Liver (tissue), 9 donors: ENCODE measurements around the gene PHLDB3. TPM values are rescaled to one million over a fixed set of nuclear protein-coding genes. Genes with fewer than 3 reads are reported as not detected.

Experiments
- DNase-seq: peaks from one replicate; pipeline ENCODE4 v3.0.0-alpha.2; 2017; ENCODE audit warnings: low spot score
- H3K27ac ChIP-seq, 2 donors: one replicate each; pipeline ENCODE4 v1.7.0; 2013; ENCODE audit warnings: inconsistent platforms in 2 of 2, low read length in 2 of 2, control low read depth in 1 of 2, low read depth in 1 of 2, mild to moderate bottlenecking in 1 of 2
- H3K27me3 ChIP-seq, 4 donors: one replicate each; pipeline versions ENCODE4 v1.6.1 to v1.7.0; 2013; ENCODE audit warnings: low read length in 3 of 4, inconsistent platforms in 1 of 4, mild to moderate bottlenecking in 1 of 4, moderate library complexity in 1 of 4; ENCODE audit not compliant: control insufficient read depth in 4 of 4, insufficient read depth in 4 of 4
- H3K36me3 ChIP-seq, 4 donors: one replicate each; pipeline versions ENCODE4 v1.6.1 to v1.7.0; 2013; ENCODE audit warnings: low read length in 3 of 4, mild to moderate bottlenecking in 3 of 4, low read depth in 1 of 4, moderate library complexity in 1 of 4; ENCODE audit not compliant: control insufficient read depth in 4 of 4, insufficient read depth in 3 of 4
- H3K4me1 ChIP-seq, 4 donors: one replicate each; pipeline versions ENCODE4 v1.6.1 to v1.7.0; 2013; ENCODE audit warnings: low read length in 3 of 4, mild to moderate bottlenecking in 3 of 4, moderate library complexity in 1 of 4; ENCODE audit not compliant: control insufficient read depth in 4 of 4, insufficient read depth in 4 of 4
- H3K4me3 ChIP-seq, 3 donors: one replicate each; pipeline versions ENCODE4 v1.6.1 to v1.7.0; 2013; ENCODE audit warnings: low read length in 3 of 3, control low read depth in 1 of 3, low read depth in 1 of 3, mild to moderate bottlenecking in 1 of 3
- H3K9ac ChIP-seq, 2 donors: one replicate each; pipeline ENCODE4 v1.7.0; 2013; ENCODE audit warnings: low read length in 2 of 2, mild to moderate bottlenecking in 2 of 2, moderate library complexity in 2 of 2, control low read depth in 1 of 2, low read depth in 1 of 2
- H3K9me3 ChIP-seq, 4 donors: one replicate each; pipeline versions ENCODE4 v1.6.1 to v1.7.0; 2013; ENCODE audit warnings: low read length in 3 of 4; ENCODE audit not compliant: control insufficient read depth in 4 of 4
- EGR1 ChIP-seq, 2 donors: IDR thresholded peaks; 2 replicates each; pipeline ENCODE4 v1.6.1; 2016 to 2018; ENCODE audit warnings: antibody characterized with exemption in 2 of 2, low read depth in 2 of 2
- FOXA2 ChIP-seq: IDR thresholded peaks from 2 replicates; pipeline ENCODE4 v1.6.1; 2016; ENCODE audit warnings: antibody characterized with exemption
- HNF4A ChIP-seq, 2 donors: conservative IDR thresholded peaks; 2 replicates each; pipeline ENCODE4 v1.6.1; 2016; ENCODE audit warnings: antibody characterized with exemption in 2 of 2, mild to moderate bottlenecking in 2 of 2
- NR2F2 ChIP-seq: IDR thresholded peaks from 2 replicates; pipeline ENCODE4 v1.6.1; 2016; ENCODE audit warnings: antibody characterized with exemption
- RAD21 ChIP-seq, 2 donors: IDR thresholded peaks; 2 replicates each; pipeline ENCODE4 v1.6.1; 2016; ENCODE audit warnings: antibody characterized with exemption in 2 of 2, mild to moderate bottlenecking in 2 of 2
- SP1 ChIP-seq: IDR thresholded peaks from 2 replicates; pipeline ENCODE4 v1.6.1; 2018; ENCODE audit warnings: antibody characterized with exemption, mild to moderate bottlenecking
- WGBS: extraction: QIAGEN DNeasy Blood & Tissue Kit; methylation state at CpG from one replicate; pipeline ENCODE4 v1.1.7; 2013; 5-methylcytosine and 5-hydroxymethylcytosine counted together
- polyA plus RNA-seq, 2 donors: library from polyadenylated mRNA; stranded (reverse) in 1 of 2; unstranded in 1 of 2; fragments of 200-250 nt in 1 of 2; fragments of >200 nt in 1 of 2; fragmentation: Nextera tagmentation in 1 of 2; extraction: Ambion mirVana in 1 of 2; gene quantifications; one replicate each; pipeline versions ENCODE4 v1.2.1 to v1.2.3, GENCODE V29; 2013 to 2015
- total RNA-seq, 2 donors: library from RNA; depleted of rRNA; stranded (reverse); fragments of >200 nt; gene quantifications; one replicate each; pipeline ENCODE4 v1.2.3, GENCODE V29; 2014
- TF ChIP-seq, protein P1 (sequence below): fragments of 150-350 bp; IDR thresholded peaks from 2 replicates; pipeline ENCODE4 v1.5.1; 2017; ENCODE audit warnings: improper control_type of control experiment, low read depth, low read length; ENCODE audit not compliant: missing input control
- TF ChIP-seq, protein P2 (sequence below): IDR thresholded peaks from 2 replicates; pipeline ENCODE4 v1.6.1; 2016; ENCODE audit warnings: antibody characterized with exemption, mild to moderate bottlenecking
- donor health status: healthy.
- donor health status: healthy.
- donor health status: healthy.
- donor health status: healthy.
- donor health status: healthy.

The PHLDB3 gene
- total and polyA plus RNA-seq, 4 donors = 10.6 to 18.2 (median 11.7) TPM

DNA sequence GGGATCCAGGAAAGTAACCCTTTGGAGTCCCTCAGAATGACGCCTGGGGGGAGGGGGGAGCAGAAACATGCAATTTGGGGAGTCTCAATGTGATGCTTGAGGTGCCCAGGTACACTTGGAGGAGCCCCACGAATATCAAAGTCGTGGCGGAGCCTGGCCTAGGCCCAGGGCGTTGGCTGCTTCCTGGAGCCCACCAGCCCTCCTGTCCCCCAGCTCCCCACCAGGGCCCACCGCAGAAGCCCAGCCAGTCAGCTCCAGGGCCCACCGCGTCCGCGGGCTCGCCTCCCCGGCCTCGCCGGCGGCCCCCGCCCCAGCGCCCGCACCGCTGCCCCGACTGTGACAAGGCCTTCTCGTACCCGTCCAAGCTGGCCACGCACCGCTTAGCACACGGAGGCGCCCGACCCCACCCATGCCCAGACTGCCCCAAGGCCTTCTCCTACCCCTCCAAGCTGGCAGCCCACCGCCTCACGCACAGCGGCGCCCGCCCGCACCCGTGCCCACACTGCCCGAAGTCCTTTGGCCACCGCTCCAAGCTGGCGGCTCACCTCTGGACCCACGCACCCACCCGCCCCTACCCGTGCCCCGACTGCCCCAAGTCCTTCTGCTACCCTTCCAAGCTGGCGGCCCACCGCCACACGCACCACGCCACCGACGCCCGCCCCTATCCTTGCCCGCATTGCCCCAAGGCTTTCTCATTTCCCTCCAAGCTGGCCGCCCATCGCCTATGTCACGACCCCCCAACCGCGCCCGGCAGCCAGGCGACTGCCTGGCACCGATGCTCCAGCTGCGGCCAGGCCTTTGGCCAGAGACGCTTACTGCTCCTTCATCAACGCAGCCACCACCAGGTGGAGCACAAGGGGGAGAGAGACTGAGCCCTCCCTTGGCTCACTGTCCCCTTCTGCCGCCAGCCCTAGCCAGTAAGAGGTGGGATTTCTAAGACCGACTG, 30.5 kb upstream of the PHLDB3 start:
- Histone ChIP-seq H3K9ac (no peak overlapping the region), H3K27me3 (no peaks in the 10 kb centered on the region), H3K9me3 (no peaks in the 10 kb centered on the region), H3K4me1 (peaks cover 1 to 22% (median 15%) of the 10 kb centered on the region in 4 donors), H3K36me3 (peaks cover 0 to 5% (median 4%) of the 10 kb centered on the region in 4 donors), H3K4me3 (no peak overlapping the region), H3K27ac (peak overlapping the region; percentile 7 to 98)
- DNase-seq = peak; percentile 64
- WGBS = 67% methylated on average over 62 of the region's 62 CpGs
- TF ChIP-seq RAD21 (IDR thresholded peaks at IDR 0.05) (peak; percentile 44 to 77), EGR1 (IDR thresholded peaks at IDR 0.05; ENCODE audit: low read depth in 2 of 2) (no peak), SP1 (no peak), FOXA2 (no peak), NR2F2 (no peak)
- TF ChIP-seq, protein P1, sequence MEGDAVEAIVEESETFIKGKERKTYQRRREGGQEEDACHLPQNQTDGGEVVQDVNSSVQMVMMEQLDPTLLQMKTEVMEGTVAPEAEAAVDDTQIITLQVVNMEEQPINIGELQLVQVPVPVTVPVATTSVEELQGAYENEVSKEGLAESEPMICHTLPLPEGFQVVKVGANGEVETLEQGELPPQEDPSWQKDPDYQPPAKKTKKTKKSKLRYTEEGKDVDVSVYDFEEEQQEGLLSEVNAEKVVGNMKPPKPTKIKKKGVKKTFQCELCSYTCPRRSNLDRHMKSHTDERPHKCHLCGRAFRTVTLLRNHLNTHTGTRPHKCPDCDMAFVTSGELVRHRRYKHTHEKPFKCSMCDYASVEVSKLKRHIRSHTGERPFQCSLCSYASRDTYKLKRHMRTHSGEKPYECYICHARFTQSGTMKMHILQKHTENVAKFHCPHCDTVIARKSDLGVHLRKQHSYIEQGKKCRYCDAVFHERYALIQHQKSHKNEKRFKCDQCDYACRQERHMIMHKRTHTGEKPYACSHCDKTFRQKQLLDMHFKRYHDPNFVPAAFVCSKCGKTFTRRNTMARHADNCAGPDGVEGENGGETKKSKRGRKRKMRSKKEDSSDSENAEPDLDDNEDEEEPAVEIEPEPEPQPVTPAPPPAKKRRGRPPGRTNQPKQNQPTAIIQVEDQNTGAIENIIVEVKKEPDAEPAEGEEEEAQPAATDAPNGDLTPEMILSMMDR = peak; percentile 47
- TF ChIP-seq, protein P2, sequence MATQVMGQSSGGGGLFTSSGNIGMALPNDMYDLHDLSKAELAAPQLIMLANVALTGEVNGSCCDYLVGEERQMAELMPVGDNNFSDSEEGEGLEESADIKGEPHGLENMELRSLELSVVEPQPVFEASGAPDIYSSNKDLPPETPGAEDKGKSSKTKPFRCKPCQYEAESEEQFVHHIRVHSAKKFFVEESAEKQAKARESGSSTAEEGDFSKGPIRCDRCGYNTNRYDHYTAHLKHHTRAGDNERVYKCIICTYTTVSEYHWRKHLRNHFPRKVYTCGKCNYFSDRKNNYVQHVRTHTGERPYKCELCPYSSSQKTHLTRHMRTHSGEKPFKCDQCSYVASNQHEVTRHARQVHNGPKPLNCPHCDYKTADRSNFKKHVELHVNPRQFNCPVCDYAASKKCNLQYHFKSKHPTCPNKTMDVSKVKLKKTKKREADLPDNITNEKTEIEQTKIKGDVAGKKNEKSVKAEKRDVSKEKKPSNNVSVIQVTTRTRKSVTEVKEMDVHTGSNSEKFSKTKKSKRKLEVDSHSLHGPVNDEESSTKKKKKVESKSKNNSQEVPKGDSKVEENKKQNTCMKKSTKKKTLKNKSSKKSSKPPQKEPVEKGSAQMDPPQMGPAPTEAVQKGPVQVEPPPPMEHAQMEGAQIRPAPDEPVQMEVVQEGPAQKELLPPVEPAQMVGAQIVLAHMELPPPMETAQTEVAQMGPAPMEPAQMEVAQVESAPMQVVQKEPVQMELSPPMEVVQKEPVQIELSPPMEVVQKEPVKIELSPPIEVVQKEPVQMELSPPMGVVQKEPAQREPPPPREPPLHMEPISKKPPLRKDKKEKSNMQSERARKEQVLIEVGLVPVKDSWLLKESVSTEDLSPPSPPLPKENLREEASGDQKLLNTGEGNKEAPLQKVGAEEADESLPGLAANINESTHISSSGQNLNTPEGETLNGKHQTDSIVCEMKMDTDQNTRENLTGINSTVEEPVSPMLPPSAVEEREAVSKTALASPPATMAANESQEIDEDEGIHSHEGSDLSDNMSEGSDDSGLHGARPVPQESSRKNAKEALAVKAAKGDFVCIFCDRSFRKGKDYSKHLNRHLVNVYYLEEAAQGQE = no peak

DNA sequence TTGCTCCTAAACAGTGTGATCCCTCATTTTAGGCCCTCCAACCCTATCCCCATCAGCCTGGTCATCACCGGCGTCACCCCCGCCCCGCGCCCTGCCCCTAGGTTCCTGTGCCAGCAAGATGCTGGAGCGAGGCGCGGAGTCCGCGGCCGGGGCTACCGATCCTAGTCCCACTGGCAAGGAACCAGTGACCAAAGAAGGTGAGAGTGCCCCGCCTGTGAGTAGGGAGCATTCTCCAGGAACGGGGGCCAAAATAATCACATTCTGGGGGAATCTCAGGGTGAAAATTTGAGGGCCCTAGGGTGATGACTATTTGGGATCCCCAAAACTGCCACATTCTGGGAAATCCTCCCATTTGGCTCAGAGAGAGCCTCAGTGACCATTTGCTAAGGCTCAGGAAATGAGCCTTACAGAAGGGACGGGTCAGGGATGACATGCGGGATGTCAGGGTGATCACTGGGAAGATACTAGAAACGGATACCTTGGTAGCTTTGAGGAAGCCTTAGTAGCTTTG, 29.8 kb upstream of the PHLDB3 start:
- peak overlapping the region; percentile 92 to 98 for H3K27ac ChIP-seq
- no peaks in the 10 kb centered on the region for H3K27me3 ChIP-seq
- WGBS = 36% methylated on average over 17 of the region's 17 CpGs
- no peak for TF ChIP-seq HNF4A (conservative IDR thresholded peaks at IDR 0.05)
- no peak overlapping the region for H3K4me3 ChIP-seq
- H3K9ac ChIP-seq = no peak overlapping the region
- H3K36me3 ChIP-seq = peaks cover 0 to 4% (median 2%) of the 10 kb centered on the region in 4 donors
- peaks cover 1 to 22% (median 15%) of the 10 kb centered on the region in 4 donors for H3K4me1 ChIP-seq
- no peak for DNase-seq
- H3K9me3 ChIP-seq = no peaks in the 10 kb centered on the region
